HUES64 (cell line): ENCODE data around the gene LPAR3.

ENCODE experiments used
- H3K27ac ChIP-seq: 2 replicates; pipeline ENCODE4 v1.7.0; 2013; ENCODE audit warnings: low read depth, low read length, inconsistent platforms
- H3K27me3 ChIP-seq: 2 replicates; pipeline ENCODE4 v1.6.1; 2013; ENCODE audit warnings: mild to moderate bottlenecking, low read length; ENCODE audit not compliant: insufficient read depth
- H3K36me3 ChIP-seq: 2 replicates; pipeline ENCODE4 v1.6.1; 2013; ENCODE audit warnings: mild to moderate bottlenecking, low read length; ENCODE audit not compliant: insufficient read depth
- H3K4me1 ChIP-seq: 2 replicates; pipeline ENCODE4 v1.6.1; 2013; ENCODE audit warnings: mild to moderate bottlenecking, low read length, moderate library complexity; ENCODE audit not compliant: insufficient read depth
- H3K4me3 ChIP-seq: 2 replicates; pipeline ENCODE4 v1.5.1; 2013; ENCODE audit warnings: mild to moderate bottlenecking, low read length, moderate library complexity
- H3K9ac ChIP-seq: 2 replicates; pipeline ENCODE4 v1.6.1; 2013; ENCODE audit warnings: mild to moderate bottlenecking, low read depth, low read length
- H3K9me3 ChIP-seq: 2 replicates; pipeline ENCODE4 v1.6.1; 2013; ENCODE audit warnings: low read depth, low read length; ENCODE audit not compliant: insufficient read depth
- WGBS: fragments of 150-250, 120-280 bp; methylation state at CpG from one replicate; pipeline ENCODE4 v1.1.7; 2013; ENCODE audit warnings: missing lambda C conversion rate; 5-methylcytosine and 5-hydroxymethylcytosine counted together

LPAR3 gene

GRCh38 chr1:84785271-84786036 is 107.6 kb downstream of the LPAR3 start:
- H3K9me3 ChIP-seq, result no peaks in the 10 kb centered on the region
- H3K4me3 ChIP-seq, result no peak overlapping the region
- WGBS, result 95% methylated on average over 4 of the region's 4 CpGs
- no peak overlapping the region for H3K9ac ChIP-seq
- no peaks in the 10 kb centered on the region for H3K27me3 ChIP-seq
- no peak overlapping the region for H3K27ac ChIP-seq
- peaks cover 15% of the 10 kb centered on the region for H3K4me1 ChIP-seq
- no peaks in the 10 kb centered on the region for H3K36me3 ChIP-seq

GRCh38 chr1:84782881-84783280 is 110.1 kb downstream of the LPAR3 start:
- no peaks in the 10 kb centered on the region for H3K9me3 ChIP-seq
- H3K9ac ChIP-seq, result no peak overlapping the region
- WGBS, result 89% methylated on average over 6 of the region's 6 CpGs
- H3K27me3 ChIP-seq, result no peaks in the 10 kb centered on the region
- H3K36me3 ChIP-seq, result no peaks in the 10 kb centered on the region
- peaks cover 9% of the 10 kb centered on the region; the same call in 1 of the 2 replicates for H3K4me1 ChIP-seq
- H3K27ac ChIP-seq, result no peak overlapping the region
- H3K4me3 ChIP-seq, result no peak overlapping the region

GRCh38 chr1:84781946-84782771 is 110.8 kb downstream of the LPAR3 start:
- Histone ChIP-seq H3K9ac (no peak overlapping the region), H3K27ac (no peak overlapping the region), H3K4me1 (peaks cover 9% of the 10 kb centered on the region; the same call in 1 of the 2 replicates), H3K9me3 (no peaks in the 10 kb centered on the region), H3K4me3 (peak overlapping the region; percentile 41), H3K27me3 (no peaks in the 10 kb centered on the region), H3K36me3 (no peaks in the 10 kb centered on the region)
- 69% methylated on average over 18 of the region's 18 CpGs for WGBS

- H3K27me3 ChIP-seq, result no peaks in the 10 kb centered on the region
- H3K9ac ChIP-seq, result no peak overlapping the region
- H3K36me3 ChIP-seq, result no peaks in the 10 kb centered on the region
- no peak overlapping the region for H3K27ac ChIP-seq
- WGBS, result 92% methylated on average over 8 of the region's 8 CpGs
- no peak overlapping the region for H3K4me3 ChIP-seq
- H3K4me1 ChIP-seq, result peaks cover 9% of the 10 kb centered on the region
- no peaks in the 10 kb centered on the region for H3K9me3 ChIP-seq
Observed at GRCh38 chr1:84780000-84780716, 112.8 kb downstream of the LPAR3 start.

GRCh38 chr1:84776639-84777038 is 116.4 kb downstream of the LPAR3 start:
- H3K4me3 ChIP-seq, result no peak overlapping the region
- no peak overlapping the region for H3K27ac ChIP-seq
- no peaks in the 10 kb centered on the region for H3K9me3 ChIP-seq
- 85% methylated on average over 5 of the region's 5 CpGs for WGBS
- H3K9ac ChIP-seq, result no peak overlapping the region
- H3K4me1 ChIP-seq, result peaks cover 5% of the 10 kb centered on the region
- no peaks in the 10 kb centered on the region for H3K36me3 ChIP-seq
- H3K27me3 ChIP-seq, result no peaks in the 10 kb centered on the region

- 98% methylated on average over 2 of the region's 3 CpGs for WGBS
- Histone ChIP-seq H3K9me3 (no peaks in the 10 kb centered on the region), H3K4me1 (peaks cover 3% of the 10 kb centered on the region), H3K9ac (no peak overlapping the region), H3K36me3 (no peaks in the 10 kb centered on the region), H3K4me3 (no peak overlapping the region), H3K27ac (no peak overlapping the region), H3K27me3 (no peaks in the 10 kb centered on the region)
Observed at GRCh38 chr1:84775535-84775920, 117.5 kb downstream of the LPAR3 start.

- H3K9ac ChIP-seq, result no peak overlapping the region
- H3K9me3 ChIP-seq, result no peaks in the 10 kb centered on the region
- H3K27ac ChIP-seq, result no peak overlapping the region
- H3K4me3 ChIP-seq, result no peak overlapping the region
- no peaks in the 10 kb centered on the region for H3K36me3 ChIP-seq
- H3K27me3 ChIP-seq, result no peaks in the 10 kb centered on the region
- WGBS, result 70% methylated on average over 15 of the region's 16 CpGs
- H3K4me1 ChIP-seq, result peaks cover 3% of the 10 kb centered on the region
Observed at GRCh38 chr1:84774669-84775534, 118.1 kb downstream of the LPAR3 start.

GRCh38 chr1:84773933-84774497 is 119.0 kb downstream of the LPAR3 start:
- no peak overlapping the region for H3K27ac ChIP-seq
- H3K9ac ChIP-seq, result no peak overlapping the region
- 91% methylated on average over 3 of the region's 4 CpGs for WGBS

GRCh38 chr1:84773195-84773594 is 119.8 kb downstream of the LPAR3 start:
- Histone ChIP-seq H3K4me3 (no peak overlapping the region), H3K27ac (no peak overlapping the region), H3K9ac (no peak overlapping the region), H3K4me1 (peaks cover 3% of the 10 kb centered on the region), H3K9me3 (no peaks in the 10 kb centered on the region), H3K36me3 (no peaks in the 10 kb centered on the region), H3K27me3 (no peaks in the 10 kb centered on the region)
- 88% methylated on average over 5 of the region's 6 CpGs for WGBS

More at GRCh38 chr1:84773933-84774497, 119.0 kb downstream of the LPAR3 start:
- no peaks in the 10 kb centered on the region for H3K27me3 ChIP-seq
- H3K4me1 ChIP-seq, result peaks cover 3% of the 10 kb centered on the region
- no peaks in the 10 kb centered on the region for H3K9me3 ChIP-seq
- H3K36me3 ChIP-seq, result no peaks in the 10 kb centered on the region
- no peak overlapping the region for H3K4me3 ChIP-seq

- no peaks in the 10 kb centered on the region for H3K9me3 ChIP-seq
- no peaks in the 10 kb centered on the region for H3K27me3 ChIP-seq
- WGBS, result 22% methylated on average over 6 of the region's 6 CpGs
- H3K9ac ChIP-seq, result no peak overlapping the region
- H3K36me3 ChIP-seq, result no peaks in the 10 kb centered on the region
- H3K4me3 ChIP-seq, result no peak overlapping the region
- no peak overlapping the region for H3K27ac ChIP-seq
- peaks cover 3% of the 10 kb centered on the region for H3K4me1 ChIP-seq
Observed at GRCh38 chr1:84772428-84772943, 120.5 kb downstream of the LPAR3 start.
